GM12874 (cell line): Measurements from ENCODE around the gene PLD6.

Experiments
- CTCF ChIP-seq: IDR thresholded peaks from 2 replicates; pipeline ENCODE4 v1.5.1; 2011; ENCODE audit warnings: low read depth, mild to moderate bottlenecking, control low read depth, low read length, moderate library complexity; ENCODE audit not compliant: insufficient read depth

PLD6 gene

GRCh38 chr17:17170346-17170985, 35.7 kb downstream of the PLD6 start:
- TF ChIP-seq CTCF, result no peak

- no peak for TF ChIP-seq CTCF
Measured at GRCh38 chr17:17169396-17169795, 36.7 kb downstream of the PLD6 start.

- no peak for TF ChIP-seq CTCF
Measured at GRCh38 chr17:17168401-17168800, 37.7 kb downstream of the PLD6 start.

- TF ChIP-seq CTCF, result no peak
Measured at GRCh38 chr17:17167986-17168385, 38.1 kb downstream of the PLD6 start.

GRCh38 chr17:17167356-17167755, 38.8 kb downstream of the PLD6 start:
- no peak for TF ChIP-seq CTCF

- TF ChIP-seq CTCF, result no peak
Measured at GRCh38 chr17:17166446-17166845, 39.7 kb downstream of the PLD6 start.

- TF ChIP-seq CTCF, result no peak
Measured at GRCh38 chr17:17165666-17166308, 40.3 kb downstream of the PLD6 start.
